Ishikawa (cell line): ENCODE measurements around the gene FRMPD4.

ENCODE experiments used
- NFIC ChIP-seq: IDR thresholded peaks from 2 replicates; pipeline ENCODE4 v1.6.1; 2012
- REST ChIP-seq: IDR thresholded peaks from 2 replicates; pipeline ENCODE4 v1.6.1; 2012; ENCODE audit warnings: low read depth, mild to moderate bottlenecking
- TAF1 ChIP-seq: IDR thresholded peaks from 2 replicates; pipeline ENCODE4 v1.6.1; 2012; ENCODE audit warnings: low read depth, mild to moderate bottlenecking

DNA sequence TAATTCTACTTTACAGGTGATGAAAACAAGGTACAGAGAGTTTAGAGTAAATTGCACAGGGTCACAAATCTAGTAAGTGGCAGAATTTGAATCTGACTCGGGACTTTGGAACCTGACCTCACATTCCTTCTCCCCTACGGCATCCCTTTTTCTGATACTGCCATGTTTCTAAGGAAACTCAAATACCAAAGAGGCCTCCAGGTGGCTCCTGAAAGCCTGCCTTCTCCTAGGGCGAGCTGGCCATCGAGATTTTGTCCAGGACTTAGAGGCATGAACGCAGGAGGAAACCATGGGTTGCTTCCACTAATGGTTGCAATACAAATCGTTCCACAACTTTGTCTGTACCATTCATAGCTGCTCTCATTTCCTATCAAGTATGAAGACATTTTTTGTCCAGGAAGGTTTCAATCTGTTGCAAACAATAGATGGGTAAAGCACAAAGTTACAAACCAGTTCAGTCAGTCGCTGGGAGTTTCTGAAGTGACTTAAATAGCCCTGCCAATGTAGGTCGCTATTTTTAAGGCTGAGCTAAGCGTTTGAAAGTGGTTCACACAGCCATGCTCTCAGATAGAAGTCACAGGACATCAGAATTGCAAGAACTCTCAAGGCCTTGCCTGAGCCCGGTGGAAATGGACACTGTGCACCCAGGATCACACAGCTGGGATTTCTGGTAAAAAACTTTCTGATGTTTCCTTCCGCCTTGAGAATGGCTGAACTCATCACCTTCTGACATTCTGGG, 356.3 kb downstream of the FRMPD4 start:
- TF ChIP-seq TAF1 (no peak), REST (no peak), NFIC (no peak)
